ENCODE results near the gene PIK3CA.

DNA sequence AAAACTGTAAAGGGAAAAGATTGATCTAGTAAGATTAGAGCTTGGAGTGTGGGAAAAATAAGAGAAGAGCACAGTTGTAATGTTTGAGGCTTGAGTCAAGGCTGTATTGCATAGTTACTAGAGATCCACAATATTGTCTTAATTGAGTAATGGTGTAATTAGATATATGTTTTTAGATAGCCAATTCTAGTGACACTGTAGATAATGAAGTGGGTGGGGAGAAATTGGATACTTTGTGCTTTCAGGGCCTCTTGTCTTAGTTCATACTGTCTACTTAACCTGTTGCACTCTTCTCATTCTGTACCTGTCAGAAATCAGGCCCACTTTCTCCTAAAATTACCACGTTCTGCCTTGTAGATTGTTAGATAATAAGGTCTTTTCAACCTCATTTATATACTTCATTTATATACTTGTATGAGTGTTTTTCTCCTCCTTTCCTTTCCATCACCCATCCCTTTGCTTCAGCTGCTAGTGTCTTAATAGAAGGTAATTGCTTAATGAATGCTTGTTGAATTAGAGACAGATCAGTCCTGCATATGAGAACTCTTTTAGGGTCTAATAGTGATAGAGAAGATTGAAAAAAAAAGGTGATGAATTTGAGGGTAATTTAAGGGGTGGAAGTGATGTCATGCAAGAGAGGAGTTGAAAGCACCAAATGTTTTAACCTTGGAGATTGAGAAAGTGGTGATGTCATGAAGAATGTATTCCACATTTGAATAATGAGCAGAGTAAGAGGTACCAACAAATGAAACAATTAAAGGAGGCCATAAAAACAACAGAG, 32.0 kb downstream of the PIK3CA start:
- no peak for TF ChIP-seq POLR2AphosphoS5 (IDR thresholded peaks at IDR 0.05; ENCODE audit: low read depth, low read length)
- no peak for TF ChIP-seq SIN3A (IDR thresholded peaks at IDR 0.05; ENCODE audit: borderline replicate concordance, insufficient read depth, low read length)
